Thyroid gland (tissue), 4 donors: ENCODE measurements around the gene RBM5.

Experiments used
- CTCF ChIP-seq, 6 experiments: fragments of 200-600 bp in 3 of 6; fragments of 450-650 bp in 3 of 6; sonication (generic) in 3 of 6; IDR thresholded peaks; one replicate each; pipeline ENCODE4 v1.5.1; 2016 to 2019; ENCODE audit warnings: antibody characterized with exemption in 6 of 6, mild to moderate bottlenecking in 2 of 6, inconsistent platforms in 1 of 6, moderate library complexity in 1 of 6
- POLR2A ChIP-seq, 2 donors: fragments of 450-650 bp; IDR thresholded peaks; one replicate each; pipeline ENCODE4 v1.6.1; 2017; ENCODE audit warnings: antibody characterized with exemption in 2 of 2, mild to moderate bottlenecking in 2 of 2, moderate library complexity in 1 of 2

- TF ChIP-seq POLR2A (IDR thresholded peaks at IDR 0.05), result no peak
- TF ChIP-seq CTCF (IDR thresholded peaks at IDR 0.05), result no peak
Measured at GRCh38 chr3:50089609-50089945, 858 bp downstream of the RBM5 start.
